Activated CD8-positive, alpha-beta T cell treated with anti-CD3 and anti-CD28 coated beads, Interleukin-2, amount 10 ng/mL, durations not matched to agents 7 days and 5 days (primary cell): Measurements from ENCODE around the gene NQO2. TPM values are rescaled to one million over a fixed set of nuclear protein-coding genes. Genes with fewer than 3 reads are reported as not detected.
"Not testable (repeated sequence)": the region's sequence is repeated elsewhere in the genome, so short reads cannot be mapped to it uniquely, and the experiment has no call there.

Experiments used
- ATAC-seq: fragments of 150-1000 bp; cut with Tn5 transposase; one replicate; pipeline ENCODE4 v1.10.0; 2021; ENCODE audit warnings: moderate library complexity
- CTCF ChIA-PET: fragments of 350-600 bp; sonication (Branson Sonifier 250); formaldehyde crosslinking; loops from one replicate; lab custom pipeline; 2021; ENCODE audit warnings: antibody characterized with exemption; lab: Charles Lee
- POLR2A ChIA-PET: fragments of 350-600 bp; sonication (Branson Sonifier 250); formaldehyde crosslinking; loops from one replicate; lab custom pipeline; 2021; ENCODE audit warnings: antibody characterized with exemption; lab: Charles Lee
- DNase-seq: peaks from one replicate; pipeline ENCODE4 v3.0.0-alpha.2; 2020
- H3K27ac Mint-ChIP-seq: one replicate; pipeline ENCODE4 v1.8.0; 2021; ENCODE audit warnings: mild to moderate bottlenecking, mixed read lengths
- H3K27me3 Mint-ChIP-seq: one replicate; pipeline ENCODE4 v1.8.0; 2021; ENCODE audit warnings: low read depth, mixed read lengths
- H3K36me3 Mint-ChIP-seq: one replicate; pipeline ENCODE4 v1.8.0; 2021; ENCODE audit warnings: low read depth, mixed read lengths
- H3K4me1 Mint-ChIP-seq: one replicate; pipeline ENCODE4 v1.8.0; 2021; ENCODE audit warnings: low read depth, mixed read lengths
- H3K4me3 Mint-ChIP-seq: one replicate; pipeline ENCODE4 v1.8.0; 2021; ENCODE audit warnings: mild to moderate bottlenecking, mixed read lengths
- H3K9me3 Mint-ChIP-seq: one replicate; pipeline ENCODE4 v1.8.0; 2022; ENCODE audit warnings: mixed read lengths; ENCODE audit not compliant: insufficient read depth
- total RNA-seq, 2 experiments: library from RNA; stranded (reverse); gene quantifications; one replicate each; pipeline ENCODE4 v1.2.3, GENCODE V29; 2021

The NQO2 gene
- total RNA-seq, 2 experiments from 2014 or later: 21.2 to 21.4 TPM

GRCh38 chr6:2970034-2970685 is 29.5 kb upstream of the NQO2 start:
- H3K36me3 Mint-ChIP-seq: peaks cover 11% of the 10 kb centered on the region
- ChIA-PET POLR2A (no interaction called here), CTCF (no interaction called here)
- ATAC-seq: no peak
- H3K4me3 Mint-ChIP-seq: peak overlapping the region; percentile 86
- peaks cover 36% of the 10 kb centered on the region for H3K4me1 Mint-ChIP-seq
- peaks cover 2% of the 10 kb centered on the region for H3K27me3 Mint-ChIP-seq
- H3K27ac Mint-ChIP-seq: no peak overlapping the region
- no peak for DNase-seq
- no peaks in the 10 kb centered on the region for H3K9me3 Mint-ChIP-seq

DNA sequence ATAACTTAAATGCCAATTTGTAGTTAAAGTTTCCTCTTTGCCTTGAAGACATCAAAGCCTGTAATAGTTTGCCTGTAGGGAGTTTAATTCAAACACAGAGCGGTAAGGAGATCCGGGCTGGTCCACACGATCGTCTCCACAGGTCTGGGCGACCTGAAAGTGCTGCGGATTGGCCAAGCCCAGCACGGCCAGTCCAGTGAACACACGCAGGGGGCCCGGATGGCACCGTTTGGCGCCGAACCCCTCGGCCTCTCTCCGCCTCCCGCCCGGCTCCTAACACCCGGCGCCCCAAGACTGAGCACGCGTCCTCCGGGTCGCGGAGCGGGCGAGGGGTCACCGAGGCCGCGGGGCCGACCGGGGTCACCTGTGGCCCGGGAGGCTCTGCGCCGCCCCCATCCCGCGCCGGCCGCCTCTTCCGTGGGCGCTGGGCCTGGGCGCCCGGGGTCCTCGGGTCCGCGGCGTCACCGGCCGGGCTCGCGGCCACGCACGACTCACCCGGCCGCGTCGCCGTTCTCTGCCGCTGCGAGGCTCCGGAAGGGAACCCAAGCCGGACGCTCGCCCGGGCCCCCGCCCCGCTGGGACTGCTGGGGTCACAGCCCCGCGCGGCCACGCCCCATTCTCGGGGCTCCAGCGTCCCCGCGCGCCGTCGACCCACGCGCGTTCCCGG is 28.8 kb upstream of the NQO2 start:
- H3K4me1 Mint-ChIP-seq: peaks cover 36% of the 10 kb centered on the region
- peaks cover 11% of the 10 kb centered on the region for H3K36me3 Mint-ChIP-seq
- peaks cover 2% of the 10 kb centered on the region for H3K27me3 Mint-ChIP-seq
- POLR2A ChIA-PET: interaction anchor here (0.9 to 1.5 kb wide), 4 partner anchors 19 to 31 kb away, joined by 3 to 13 read pairs (median 4); no protein-coding TSS in a partner anchor
- DNase-seq: peak; percentile 70
- peak; percentile 83 for ATAC-seq
- CTCF ChIA-PET: interaction anchor here (1.0 to 1.6 kb wide), 3 partner anchors 16 to 37 kb away, joined by 4 to 9 read pairs (median 6); no protein-coding TSS in a partner anchor
- peak overlapping the region; percentile 86 for H3K4me3 Mint-ChIP-seq
- H3K9me3 Mint-ChIP-seq: no peaks in the 10 kb centered on the region
- H3K27ac Mint-ChIP-seq: peak overlapping the region; percentile 82

GRCh38 chr6:2971420-2972218 is 28.1 kb upstream of the NQO2 start, which contains the start of gene SERPINB6:
Gene SERPINB6, minus strand, starts transcription at chr6:2971567. Its CDS starts 12,235 bp downstream, at chr6:2959332.
- DNase-seq (peak; percentile 51), ATAC-seq (peak; percentile 76)
- CTCF ChIA-PET: interaction anchor here (0.9 to 1.6 kb wide), 6 partner anchors 15 to 180 kb away, joined by 4 to 9 read pairs (median 5); no protein-coding TSS in a partner anchor
- H3K27me3 Mint-ChIP-seq: peaks cover 2% of the 10 kb centered on the region
- no peaks in the 10 kb centered on the region for H3K9me3 Mint-ChIP-seq
- H3K27ac Mint-ChIP-seq: peak within 1 kb of the TSS; percentile 84
- POLR2A ChIA-PET: interaction anchor here (0.6 to 1.5 kb wide), 9 partner anchors 13 to 130 kb away, joined by 3 to 13 read pairs (median 4); partner anchors contain the start of gene SERPINB1
- peaks cover 9% of the 10 kb centered on the region for H3K36me3 Mint-ChIP-seq
- peak within 1 kb of the TSS; percentile 86 for H3K4me3 Mint-ChIP-seq
- peaks cover 36% of the 10 kb centered on the region for H3K4me1 Mint-ChIP-seq

GRCh38 chr6:2972219-2972487 is 27.5 kb upstream of the NQO2 start:
- H3K36me3 Mint-ChIP-seq, H3K9me3 Mint-ChIP-seq, ATAC-seq, DNase-seq, H3K27me3 Mint-ChIP-seq: not testable (repeated sequence)
- H3K4me3 Mint-ChIP-seq: peak overlapping the region; percentile 84
- ChIA-PET CTCF (interaction anchor here (0.9 to 1.6 kb wide), 5 partner anchors 14 to 181 kb away, joined by 4 to 9 read pairs (median 6); no protein-coding TSS in a partner anchor), POLR2A (interaction anchor here (0.6 to 1.5 kb wide), 6 partner anchors 13 to 130 kb away, joined by 3 to 13 read pairs (median 4); partner anchors contain the start of gene SERPINB1)
- peaks cover 35% of the 10 kb centered on the region for H3K4me1 Mint-ChIP-seq
- peak overlapping the region; percentile 84 for H3K27ac Mint-ChIP-seq

- not testable (repeated sequence) for DNase-seq, H3K27me3 Mint-ChIP-seq, H3K27ac Mint-ChIP-seq, ATAC-seq, H3K9me3 Mint-ChIP-seq, H3K36me3 Mint-ChIP-seq
- peak overlapping the region; percentile 38 for H3K4me3 Mint-ChIP-seq
- CTCF ChIA-PET: interaction anchor here (1.6 to 4.3 kb wide), 2 partner anchors 15 to 20 kb away, joined by 9 to 19 read pairs; no protein-coding TSS in a partner anchor
- peaks cover 32% of the 10 kb centered on the region for H3K4me1 Mint-ChIP-seq
- POLR2A ChIA-PET: interaction anchor here (0.6 to 1.0 kb wide), 2 partner anchors 30 to 32 kb away, joined by 3 to 5 read pairs; no protein-coding TSS in a partner anchor
These were observed 27.0 kb upstream of the NQO2 start for GRCh38 chr6:2972685-2973084.

GRCh38 chr6:2973180-2973579 is 26.5 kb upstream of the NQO2 start:
- DNase-seq, H3K36me3 Mint-ChIP-seq, H3K9me3 Mint-ChIP-seq, POLR2A ChIA-PET, ATAC-seq, H3K27ac Mint-ChIP-seq, H3K27me3 Mint-ChIP-seq: not testable (repeated sequence)
- H3K4me1 Mint-ChIP-seq: peaks cover 32% of the 10 kb centered on the region
- peak overlapping the region; percentile 38 for H3K4me3 Mint-ChIP-seq
- CTCF ChIA-PET: interaction anchor here (4.3 kb wide), 1 partner anchor 15 kb away, joined by 19 read pairs; no protein-coding TSS in a partner anchor

GRCh38 chr6:2973676-2974075 is 26.0 kb upstream of the NQO2 start:
- ChIA-PET POLR2A (no interaction called here), CTCF (interaction anchor here (1.1 to 4.3 kb wide), 3 partner anchors 14 to 128 kb away, joined by 5 to 19 read pairs (median 19); no protein-coding TSS in a partner anchor)
- DNase-seq: no peak
- Mint-ChIP-seq H3K36me3 (peaks cover 9% of the 10 kb centered on the region), H3K4me1 (peaks cover 32% of the 10 kb centered on the region), H3K27me3 (peaks cover 12% of the 10 kb centered on the region), H3K9me3 (no peaks in the 10 kb centered on the region), H3K4me3 (no peak overlapping the region), H3K27ac (no peak overlapping the region)
- no peak for ATAC-seq

GRCh38 chr6:2976060-2976459 is 23.6 kb upstream of the NQO2 start:
- DNase-seq (no peak), ATAC-seq (no peak)
- H3K9me3 Mint-ChIP-seq: no peaks in the 10 kb centered on the region
- H3K36me3 Mint-ChIP-seq: peaks cover 9% of the 10 kb centered on the region
- ChIA-PET POLR2A (interaction anchor here (0.9 to 1.2 kb wide), 3 partner anchors 11 to 36 kb away, joined by 3 to 4 read pairs (median 3); no protein-coding TSS in a partner anchor), CTCF (interaction anchor here (3.5 to 4.3 kb wide), 2 partner anchors 12 to 24 kb away, joined by 19 read pairs; no protein-coding TSS in a partner anchor)
- H3K4me1 Mint-ChIP-seq: peaks cover 22% of the 10 kb centered on the region
- H3K27me3 Mint-ChIP-seq: peaks cover 12% of the 10 kb centered on the region
- no peak overlapping the region for H3K4me3 Mint-ChIP-seq
- no peak overlapping the region for H3K27ac Mint-ChIP-seq

- POLR2A ChIA-PET: interaction anchor here (0.9 to 1.2 kb wide), 3 partner anchors 10 to 36 kb away, joined by 3 to 4 read pairs (median 3); no protein-coding TSS in a partner anchor
- no peak for DNase-seq
These were observed 23.1 kb upstream of the NQO2 start for GRCh38 chr6:2976571-2977085.

DNA sequence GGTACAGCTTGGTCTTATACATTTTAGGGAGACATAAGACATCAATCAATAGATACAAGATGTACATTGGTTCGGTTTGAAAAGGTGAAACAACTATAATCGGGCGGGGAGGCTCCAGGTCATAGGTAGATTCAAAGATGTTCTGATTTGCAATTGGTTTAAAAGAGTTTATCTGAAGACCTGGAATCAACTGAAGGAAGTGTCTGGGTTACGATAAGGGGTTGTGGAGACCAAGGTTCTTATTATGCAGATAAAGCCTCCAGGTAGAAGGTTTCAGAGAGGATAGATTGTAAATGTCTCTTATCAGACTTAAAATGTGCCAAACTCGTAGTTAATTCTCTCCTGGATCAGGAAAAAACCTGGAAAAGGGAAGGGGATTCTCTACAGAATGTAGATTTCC is 22.4 kb upstream of the NQO2 start:
- Mint-ChIP-seq H3K27ac (no peak overlapping the region), H3K9me3 (no peaks in the 10 kb centered on the region), H3K4me1 (peaks cover 14% of the 10 kb centered on the region), H3K27me3 (peaks cover 16% of the 10 kb centered on the region), H3K36me3 (peaks cover 9% of the 10 kb centered on the region), H3K4me3 (no peak overlapping the region)
- ATAC-seq (no peak), DNase-seq (no peak)
- ChIA-PET POLR2A (interaction anchor here (1.0 kb wide), 1 partner anchor 17 kb away, joined by 3 read pairs; no protein-coding TSS in a partner anchor), CTCF (interaction anchor here (1.0 to 2.0 kb wide), 4 partner anchors 11 to 131 kb away, joined by 3 to 10 read pairs (median 8); no protein-coding TSS in a partner anchor)

More at GRCh38 chr6:2976571-2977085, 23.1 kb upstream of the NQO2 start:
- no peak for ATAC-seq
- peaks cover 9% of the 10 kb centered on the region for H3K36me3 Mint-ChIP-seq
- H3K4me3 Mint-ChIP-seq: no peak overlapping the region
- peaks cover 21% of the 10 kb centered on the region for H3K4me1 Mint-ChIP-seq
- no peaks in the 10 kb centered on the region for H3K9me3 Mint-ChIP-seq
- H3K27ac Mint-ChIP-seq: no peak overlapping the region
- CTCF ChIA-PET: interaction anchor here (3.5 to 4.3 kb wide), 2 partner anchors 11 to 24 kb away, joined by 19 read pairs; no protein-coding TSS in a partner anchor
- peaks cover 16% of the 10 kb centered on the region for H3K27me3 Mint-ChIP-seq
